Omental fat pad (tissue), 4 donors: ENCODE results near the gene CXXC1. TPM values are rescaled to one million over a fixed set of nuclear protein-coding genes. Genes with fewer than 3 reads are reported as not detected.

Experiments
- ATAC-seq: fragments of 150-250 bp; one replicate; pipeline ENCODE4 v1.9.1; 2016; ENCODE audit warnings: mild to moderate bottlenecking, moderate library complexity; ENCODE audit not compliant: low FRiP score
- DNase-seq: peaks from one replicate; pipeline ENCODE4 v3.0.0-alpha.2; 2019; ENCODE audit warnings: low spot score
- CTCF ChIP-seq, 3 donors: fragments of 450-650 bp; IDR thresholded peaks; one replicate each; pipeline ENCODE4 v1.5.1; 2016 to 2017; ENCODE audit warnings: antibody characterized with exemption in 3 of 3, mild to moderate bottlenecking in 3 of 3, moderate library complexity in 2 of 3
- total RNA-seq, 4 donors: library from RNA; depleted of rRNA; stranded (reverse); fragments of >200 nt; gene quantifications; one replicate each; pipeline ENCODE4 v1.1.0, GENCODE V29; 2016

Gene CXXC1
- total RNA-seq, 4 donors from 2014 or later = 29.3 to 66.4 (median 51.6) TPM

- ATAC-seq (no peak), DNase-seq (no peak)
- no peak for TF ChIP-seq CTCF (IDR thresholded peaks at IDR 0.05)
These were observed 2.4 kb downstream of the CXXC1 start for GRCh38 chr18:50285071-50285470.

- ATAC-seq = no peak
These were observed 3.1 kb downstream of the CXXC1 start for GRCh38 chr18:50284255-50284885.

GRCh38 chr18:50283469-50284209 lies 3.9 kb downstream of the CXXC1 start:
- no peak for TF ChIP-seq CTCF (IDR thresholded peaks at IDR 0.05)
- ATAC-seq = no peak
- no peak for DNase-seq

More at GRCh38 chr18:50284255-50284885, 3.1 kb downstream of the CXXC1 start:
- no peak for TF ChIP-seq CTCF (IDR thresholded peaks at IDR 0.05)
- DNase-seq = no peak

- DNase-seq (no peak), ATAC-seq (no peak)
These were observed 4.8 kb downstream of the CXXC1 start for GRCh38 chr18:50282521-50283335.

GRCh38 chr18:50281972-50282520 lies 5.4 kb downstream of the CXXC1 start:
- no peak for DNase-seq
- no peak for TF ChIP-seq CTCF (IDR thresholded peaks at IDR 0.05)
- ATAC-seq = no peak

More at GRCh38 chr18:50282521-50283335, 4.8 kb downstream of the CXXC1 start:
- no peak for TF ChIP-seq CTCF (IDR thresholded peaks at IDR 0.05)

GRCh38 chr18:50281295-50281971 lies 6.1 kb downstream of the CXXC1 start, which contains the start of gene MBD1:
MBD1 (minus strand) TSS chr18:50281523; CDS start chr18:50279992, 1,531 bp downstream.
- ATAC-seq (peak; percentile 96), DNase-seq (peak; percentile 84)
- no peak for TF ChIP-seq CTCF (IDR thresholded peaks at IDR 0.05)
